Uterus (tissue), 4 donors: Measurements from ENCODE around the gene TAL1. TPM values are rescaled to one million over a fixed set of nuclear protein-coding genes. Genes with fewer than 3 reads are reported as not detected.

Experiments used
- DNase-seq, 2 donors: peaks; one replicate each; pipeline ENCODE4 v3.0.0-alpha.2; 2019 to 2020
- H3K27ac ChIP-seq, 2 donors: fragments of 200-600 bp; sonication (generic); 1 replicate in 1 of 2; 2 replicates in 1 of 2; pipeline ENCODE4 v1.5.1; 2016 to 2018
- H3K27me3 ChIP-seq, 2 donors: fragments of 200-600 bp; sonication (generic); one replicate each; pipeline ENCODE4 v1.5.1; 2018 to 2019; ENCODE audit warnings: control low read depth in 1 of 2
- H3K36me3 ChIP-seq, 2 donors: fragments of 200-600 bp; sonication (generic); one replicate each; pipeline ENCODE4 v1.5.1; 2019; ENCODE audit warnings: control low read depth in 1 of 2
- H3K4me1 ChIP-seq, 2 donors: fragments of 200-600 bp; sonication (generic); one replicate each; pipeline ENCODE4 v1.5.1; 2018 to 2019; ENCODE audit warnings: control low read depth in 1 of 2
- H3K4me3 ChIP-seq, 2 donors: fragments of 200-600 bp; sonication (generic); 1 replicate in 1 of 2; 2 replicates in 1 of 2; pipeline ENCODE4 v1.5.1; 2018 to 2019; ENCODE audit warnings: mild to moderate bottlenecking in 1 of 2
- H3K9me3 ChIP-seq, 2 donors: fragments of 200-600 bp; sonication (generic); one replicate each; pipeline ENCODE4 v1.5.1; 2019; ENCODE audit warnings: control low read depth in 1 of 2
- CTCF ChIP-seq, 4 experiments: fragments of 200-600 bp in 2 of 4; fragments of 450-650 bp in 2 of 4; sonication (generic) in 2 of 4; IDR thresholded peaks; one replicate each; pipeline ENCODE4 v1.5.1; 2016 to 2019; ENCODE audit warnings: antibody characterized with exemption in 4 of 4, mild to moderate bottlenecking in 2 of 4, moderate library complexity in 1 of 4
- POLR2A ChIP-seq, 2 donors: fragments of 450-650 bp; IDR thresholded peaks; one replicate each; pipeline ENCODE4 v1.6.1; 2016; ENCODE audit warnings: antibody characterized with exemption in 2 of 2, mild to moderate bottlenecking in 1 of 2, moderate library complexity in 1 of 2
- intact Hi-C: fragments of 100-400 bp; cut with DNase I; formaldehyde crosslinking; loops from one replicate; pipeline ENCODE4 v1.15.1; 2023; ENCODE audit warnings: low total_unique reads
- total RNA-seq, 4 donors: library from RNA; depleted of rRNA in 3 of 4; stranded (reverse); fragments of >200 nt in 3 of 4; gene quantifications; one replicate each; pipeline versions ENCODE4 v1.1.0 to v1.2.4, GENCODE V29; 2014 to 2023
- donor health status: DM: yes; HTN: yes; CAD: no.

TAL1 gene
- total RNA-seq, 4 donors from 2014 or later: 4.8 to 20.7 (median 13.0) TPM

- peak in 1 of 2 donors; percentile 6 for DNase-seq
- peaks cover 0 to 16% of the 10 kb centered on the region in 2 donors for H3K4me1 ChIP-seq
- no peaks in the 10 kb centered on the region for H3K9me3 ChIP-seq
- intact Hi-C loops: no loop called here
- H3K27me3 ChIP-seq: peaks cover 0 to 27% of the 10 kb centered on the region in 2 donors
- no peak for TF ChIP-seq POLR2A (IDR thresholded peaks at IDR 0.05)
- TF ChIP-seq CTCF (IDR thresholded peaks at IDR 0.05): no peak
- H3K4me3 ChIP-seq: no peak overlapping the region
- no peak overlapping the region for H3K27ac ChIP-seq
- no peaks in the 10 kb centered on the region for H3K36me3 ChIP-seq
Observed at GRCh38 chr1:47223174-47223920, 8.7 kb downstream of the TAL1 start.

- intact Hi-C loops: no loop called here
- Histone ChIP-seq H3K4me3 (no peak overlapping the region), H3K36me3 (no peaks in the 10 kb centered on the region), H3K4me1 (peaks cover 0 to 16% of the 10 kb centered on the region in 2 donors), H3K9me3 (no peaks in the 10 kb centered on the region), H3K27ac (no peak overlapping the region), H3K27me3 (peaks cover 0 to 18% of the 10 kb centered on the region in 2 donors)
- peak in 1 of 2 donors; percentile 4 for DNase-seq
- no peak for TF ChIP-seq CTCF (IDR thresholded peaks at IDR 0.05)
- TF ChIP-seq POLR2A (IDR thresholded peaks at IDR 0.05): no peak
Observed at GRCh38 chr1:47222476-47222875, 9.5 kb downstream of the TAL1 start.

GRCh38 chr1:47219590-47220220 is 12.3 kb downstream of the TAL1 start:
- intact Hi-C loops: no loop called here
- TF ChIP-seq POLR2A (IDR thresholded peaks at IDR 0.05) (no peak), CTCF (IDR thresholded peaks at IDR 0.05) (no peak)
- no peaks in the 10 kb centered on the region for H3K36me3 ChIP-seq
- DNase-seq: no peak
- no peak overlapping the region for H3K4me3 ChIP-seq
- H3K27me3 ChIP-seq: peaks cover 0 to 5% of the 10 kb centered on the region in 2 donors
- peaks cover 0 to 3% of the 10 kb centered on the region in 2 donors for H3K4me1 ChIP-seq
- H3K9me3 ChIP-seq: no peaks in the 10 kb centered on the region
- H3K27ac ChIP-seq: no peak overlapping the region

GRCh38 chr1:47219001-47219400 is 13.0 kb downstream of the TAL1 start:
- no peak overlapping the region for H3K4me3 ChIP-seq
- no peaks in the 10 kb centered on the region for H3K4me1 ChIP-seq
- no peaks in the 10 kb centered on the region for H3K27me3 ChIP-seq
- no peak for TF ChIP-seq POLR2A (IDR thresholded peaks at IDR 0.05)
- no peak for TF ChIP-seq CTCF (IDR thresholded peaks at IDR 0.05)
- no peak for DNase-seq
- H3K9me3 ChIP-seq: no peaks in the 10 kb centered on the region
- no peaks in the 10 kb centered on the region for H3K36me3 ChIP-seq
- no peak overlapping the region for H3K27ac ChIP-seq
- intact Hi-C loops: no loop called here
